ENCODE results near the gene UCP3.

The UCP3 gene

GRCh38 chr11:73965764-73966121 is 43.1 kb downstream of the UCP3 start:
- H2AFZ ChIP-seq (ENCODE audit: low read depth, low read length, severe bottlenecking) = no peak overlapping the region
- no peak overlapping the region for H3K27ac ChIP-seq (ENCODE audit: low read depth, low read length)
- H4K20me1 ChIP-seq (ENCODE audit: low read depth, low read length) = no peaks in the 10 kb centered on the region
- no peaks in the 10 kb centered on the region for H3K36me3 ChIP-seq (ENCODE audit: low read length)
- H3F3A ChIP-seq (ENCODE audit: insufficient read depth) = no peaks in the 10 kb centered on the region
- no peaks in the 10 kb centered on the region for H3K27me3 ChIP-seq (ENCODE audit: low read length)
- no peaks in the 10 kb centered on the region for H3K9me2 ChIP-seq (replicated peaks; ENCODE audit: insufficient read depth, low read length)
- TF ChIP-seq CTCF (IDR thresholded peaks at IDR 0.05; ENCODE audit: insufficient read depth, low read length, poor library complexity, severe bottlenecking) = no peak
- TF ChIP-seq EZH2phosphoT487 (conservative IDR thresholded peaks at IDR 0.05; ENCODE audit: low read length) = no peak
- no peak overlapping the region for H3K9ac ChIP-seq (ENCODE audit: low read length)
- H3K9me3 ChIP-seq (ENCODE audit: insufficient read depth, low read length) = no peaks in the 10 kb centered on the region
- no peak overlapping the region for H3K4me3 ChIP-seq (ENCODE audit: insufficient read depth, low read length, poor library complexity, severe bottlenecking)
- no peaks in the 10 kb centered on the region for H3K79me2 ChIP-seq (ENCODE audit: insufficient read depth, low read length)
- no peak overlapping the region for H3K4me2 ChIP-seq (ENCODE audit: low read depth, low read length, poor library complexity, severe bottlenecking)

GRCh38 chr11:73965076-73965763 is 43.7 kb downstream of the UCP3 start:
- Histone ChIP-seq H4K20me1 (ENCODE audit: low read depth, low read length) (no peaks in the 10 kb centered on the region), H2AFZ (ENCODE audit: low read depth, low read length, severe bottlenecking) (no peak overlapping the region), H3K9me3 (ENCODE audit: insufficient read depth, low read length) (no peaks in the 10 kb centered on the region), H3K9me2 (replicated peaks; ENCODE audit: insufficient read depth, low read length) (no peaks in the 10 kb centered on the region), H3K79me2 (ENCODE audit: insufficient read depth, low read length) (no peaks in the 10 kb centered on the region), H3K4me3 (ENCODE audit: insufficient read depth, low read length, poor library complexity, severe bottlenecking) (no peak overlapping the region), H3K4me2 (ENCODE audit: low read depth, low read length, poor library complexity, severe bottlenecking) (no peak overlapping the region), H3K36me3 (ENCODE audit: low read length) (no peaks in the 10 kb centered on the region), H3F3A (ENCODE audit: insufficient read depth) (no peaks in the 10 kb centered on the region), H3K27ac (ENCODE audit: low read depth, low read length) (no peak overlapping the region), H3K27me3 (ENCODE audit: low read length) (no peaks in the 10 kb centered on the region), H3K9ac (ENCODE audit: low read length) (no peak overlapping the region)
- TF ChIP-seq EZH2phosphoT487 (conservative IDR thresholded peaks at IDR 0.05; ENCODE audit: low read length) (no peak), CTCF (IDR thresholded peaks at IDR 0.05; ENCODE audit: insufficient read depth, low read length, poor library complexity, severe bottlenecking) (no peak)

DNA sequence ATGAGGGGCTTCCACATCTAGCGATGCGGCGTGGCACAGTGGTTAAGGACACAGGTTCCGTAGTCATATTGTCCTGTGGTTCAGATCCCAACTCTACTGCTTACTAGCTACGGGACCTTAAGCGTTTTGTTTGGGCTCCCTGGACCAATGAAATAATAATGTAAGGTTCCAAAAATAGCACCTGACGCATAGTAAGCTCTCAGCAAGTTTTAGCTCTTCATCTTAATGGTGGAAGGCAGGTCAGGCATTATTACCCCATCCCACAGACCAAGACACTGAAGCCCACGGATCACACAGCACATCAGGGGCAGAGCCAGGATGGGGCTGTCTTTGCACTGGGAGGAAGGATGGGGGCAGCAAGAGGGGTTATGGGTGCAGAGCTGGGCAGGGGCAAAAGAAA is 45.0 kb downstream of the UCP3 start:
- H3K27ac ChIP-seq (ENCODE audit: low read depth, low read length) = no peak overlapping the region
- H4K20me1 ChIP-seq (ENCODE audit: low read depth, low read length) = no peaks in the 10 kb centered on the region
- no peaks in the 10 kb centered on the region for H3K9me3 ChIP-seq (ENCODE audit: insufficient read depth, low read length)
- no peaks in the 10 kb centered on the region for H3F3A ChIP-seq (ENCODE audit: insufficient read depth)
- H3K36me3 ChIP-seq (ENCODE audit: low read length) = no peaks in the 10 kb centered on the region
- no peak overlapping the region for H3K4me2 ChIP-seq (ENCODE audit: low read depth, low read length, poor library complexity, severe bottlenecking)
- H3K9me2 ChIP-seq (replicated peaks; ENCODE audit: insufficient read depth, low read length) = no peaks in the 10 kb centered on the region
- H3K27me3 ChIP-seq (ENCODE audit: low read length) = no peaks in the 10 kb centered on the region
- no peak overlapping the region for H2AFZ ChIP-seq (ENCODE audit: low read depth, low read length, severe bottlenecking)
- H3K4me3 ChIP-seq (ENCODE audit: insufficient read depth, low read length, poor library complexity, severe bottlenecking) = no peak overlapping the region
- no peak for TF ChIP-seq EZH2phosphoT487 (conservative IDR thresholded peaks at IDR 0.05; ENCODE audit: low read length)
- no peak for TF ChIP-seq CTCF (IDR thresholded peaks at IDR 0.05; ENCODE audit: insufficient read depth, low read length, poor library complexity, severe bottlenecking)
- 0 out of 2 replicates have a peak overlapping the region, but pooled peaks have one; percentile 14 for H3K9ac ChIP-seq (ENCODE audit: low read length)
- no peaks in the 10 kb centered on the region for H3K79me2 ChIP-seq (ENCODE audit: insufficient read depth, low read length)

Data from SU-DHL-6 (cell line).